ENCODE measurements around the gene LEPROT.
"Not testable (repeated sequence)": the region's sequence is repeated elsewhere in the genome, so short reads cannot be mapped to it uniquely, and the experiment has no call there.

The LEPROT gene

DNA sequence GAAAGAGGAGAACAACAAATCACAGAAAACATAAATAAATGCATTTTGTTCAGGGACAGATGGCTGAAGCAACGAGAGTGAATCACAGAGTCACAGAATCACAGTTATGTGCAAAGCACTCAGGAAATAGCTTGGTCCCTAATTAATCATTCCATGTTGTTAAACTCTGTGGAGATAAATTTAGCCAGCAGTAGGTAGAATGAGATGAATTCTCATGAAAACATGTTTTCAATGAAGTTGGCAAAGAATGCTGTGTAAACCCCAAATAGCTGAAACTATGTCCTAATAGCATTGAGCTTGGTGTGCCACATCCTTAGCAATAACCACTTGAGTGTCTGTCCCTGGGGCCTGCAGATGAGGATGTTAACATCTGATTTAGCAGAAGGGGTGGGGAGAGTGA is 20.4 kb downstream of the LEPROT start:
- DNase-seq = no peak

DNA sequence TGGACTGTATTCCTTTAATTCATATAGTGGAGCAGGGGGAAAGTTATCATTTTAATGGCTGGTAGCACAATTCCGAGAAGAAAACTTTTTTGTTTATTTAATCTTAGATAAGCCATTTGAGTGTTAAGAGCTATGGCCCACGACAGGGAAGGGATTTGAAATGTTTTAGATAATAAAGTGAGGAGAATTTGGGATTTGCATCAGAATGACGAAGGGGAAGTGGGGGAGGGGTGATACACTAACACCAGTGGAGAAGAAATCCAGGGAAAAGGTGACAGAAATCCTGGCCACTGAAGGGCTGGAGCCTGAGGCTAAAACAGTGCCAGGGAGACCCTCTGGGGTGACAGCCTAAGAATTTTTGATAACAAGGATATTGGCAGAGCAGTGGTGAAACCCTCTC is 21.0 kb downstream of the LEPROT start:
- DNase-seq = no peak

DNA sequence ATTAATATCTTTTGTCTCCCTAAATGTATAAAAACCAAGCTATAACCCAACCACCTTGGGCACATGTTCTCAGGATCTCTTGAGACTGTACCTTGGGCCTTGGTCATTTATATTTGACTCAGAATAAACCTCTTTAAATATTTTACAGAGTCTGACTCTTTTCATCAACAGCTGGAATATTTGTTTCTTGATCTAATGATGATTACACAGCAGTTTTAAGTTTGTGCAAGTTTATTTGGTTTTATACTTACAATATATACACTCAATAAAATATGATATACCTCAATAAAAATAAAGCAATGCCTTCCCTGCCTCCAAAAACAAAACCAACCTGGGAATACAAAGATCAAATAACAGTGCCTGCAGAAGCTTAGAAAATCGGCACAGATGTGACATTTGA is 22.0 kb downstream of the LEPROT start:
- no peak for DNase-seq

DNA sequence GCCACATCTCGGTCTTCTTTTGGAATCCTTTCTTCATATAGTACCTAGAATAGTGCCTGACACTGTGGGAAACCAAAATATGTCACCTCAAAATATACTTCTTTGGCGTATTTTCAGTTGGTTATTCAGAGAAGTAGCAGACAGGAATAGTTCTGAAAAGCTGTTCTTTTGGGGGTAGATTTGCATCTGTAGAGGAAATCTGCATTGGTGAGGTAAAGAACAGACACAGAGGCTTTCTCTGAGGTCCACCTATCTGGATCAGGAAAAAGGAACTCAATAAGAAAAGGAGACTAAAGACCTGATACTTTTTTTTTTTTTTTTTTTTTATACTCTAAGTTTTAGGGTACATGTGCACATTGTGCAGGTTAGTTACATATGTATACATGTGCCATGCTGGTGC is 23.2 kb downstream of the LEPROT start:
- no peak for DNase-seq

DNA sequence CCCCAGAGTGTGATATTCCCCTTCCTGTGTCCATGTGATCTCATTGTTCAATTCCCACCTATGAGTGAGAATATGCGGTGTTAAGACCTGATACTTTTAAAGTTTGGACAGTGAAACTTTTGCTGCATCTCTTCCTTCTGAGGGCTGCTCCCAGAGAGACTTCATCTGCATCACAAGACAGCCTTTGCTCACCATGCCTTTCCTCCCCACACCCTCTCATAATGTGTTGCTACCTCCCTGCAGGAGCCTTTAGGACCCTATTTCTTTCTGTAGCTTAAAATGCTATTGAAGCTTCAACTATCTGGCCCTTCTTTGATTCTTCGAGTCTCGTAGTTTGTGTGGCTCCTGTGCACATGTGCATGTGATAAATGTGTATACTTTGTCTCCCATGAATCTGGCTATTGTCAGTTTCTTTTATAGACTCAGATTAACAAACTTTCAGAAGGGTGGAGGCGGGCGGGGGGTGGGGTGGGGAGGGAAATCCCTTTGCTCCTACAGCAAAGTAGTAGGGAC is 23.7 kb downstream of the LEPROT start:
- DNase-seq = no peak

DNA sequence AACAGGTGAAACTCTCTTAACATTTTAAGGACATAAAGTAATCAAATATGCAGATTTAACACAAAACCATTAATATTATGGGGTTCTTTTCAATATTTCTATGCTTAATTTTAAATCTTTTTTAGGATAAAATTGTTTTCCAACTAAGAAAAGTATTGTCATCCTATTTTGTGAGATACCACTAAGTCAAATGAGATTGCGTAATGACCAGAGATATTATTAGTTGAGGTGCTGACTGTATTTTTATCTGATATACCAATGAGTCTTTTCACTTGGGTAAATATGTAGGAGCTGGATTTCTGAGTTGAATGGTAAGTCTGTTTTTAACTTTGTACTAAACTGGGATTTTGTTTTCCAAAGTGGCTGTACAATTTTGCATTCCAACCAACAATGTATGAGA is 25.4 kb downstream of the LEPROT start:
- no peak for DNase-seq

DNA sequence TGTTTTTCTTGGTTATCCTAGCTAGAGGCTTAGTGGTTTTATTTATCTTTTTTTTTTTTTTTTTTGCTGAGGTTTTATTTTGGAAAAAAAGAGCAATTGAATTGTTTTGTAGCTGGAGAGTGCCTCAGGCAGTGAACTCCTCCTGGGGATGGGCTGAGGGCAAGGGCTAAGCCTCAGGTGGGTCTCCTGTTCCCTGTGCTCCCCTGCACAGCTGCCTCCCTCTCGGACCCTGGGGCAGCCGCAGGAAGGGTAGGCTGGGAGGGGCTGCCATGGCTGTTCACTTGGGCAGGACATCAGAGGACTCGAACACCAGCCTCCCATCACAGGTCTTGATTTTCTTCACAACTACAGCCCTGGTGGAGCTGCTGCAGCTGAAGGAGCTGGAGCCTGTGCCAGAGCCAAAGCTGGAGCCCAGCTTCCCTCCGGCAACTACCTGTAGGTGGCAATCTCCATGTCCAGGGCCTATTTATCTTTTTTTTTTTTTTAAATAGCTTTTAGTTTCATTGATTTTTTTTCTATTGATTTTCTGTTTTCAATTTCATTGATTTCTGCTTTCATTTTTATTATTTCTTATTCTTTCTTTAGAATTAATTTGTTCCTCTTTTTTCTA is 28.9 kb downstream of the LEPROT start:
- DNase-seq = no peak

DNA sequence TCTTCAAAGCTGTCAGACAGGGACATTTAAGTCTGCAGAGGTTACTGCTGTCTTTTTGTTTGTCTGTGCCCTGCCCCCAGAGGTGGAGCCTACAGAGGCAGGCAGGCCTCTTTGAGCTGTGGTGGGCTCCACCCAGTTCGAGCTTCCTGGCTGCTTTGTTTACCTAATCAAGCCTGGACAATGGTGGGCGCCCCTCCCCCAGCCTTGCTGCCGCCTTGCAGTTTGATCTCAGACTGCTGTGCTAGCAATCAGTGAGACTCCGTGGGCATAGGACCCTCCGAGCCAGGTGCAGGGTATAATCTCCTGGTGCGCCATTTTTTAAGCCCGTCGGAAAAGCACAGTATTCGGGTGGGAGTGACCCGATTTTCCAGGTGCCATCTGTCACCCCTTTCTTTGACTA is 35.2 kb downstream of the LEPROT start:
- DNase-seq = not testable (repeated sequence)

DNA sequence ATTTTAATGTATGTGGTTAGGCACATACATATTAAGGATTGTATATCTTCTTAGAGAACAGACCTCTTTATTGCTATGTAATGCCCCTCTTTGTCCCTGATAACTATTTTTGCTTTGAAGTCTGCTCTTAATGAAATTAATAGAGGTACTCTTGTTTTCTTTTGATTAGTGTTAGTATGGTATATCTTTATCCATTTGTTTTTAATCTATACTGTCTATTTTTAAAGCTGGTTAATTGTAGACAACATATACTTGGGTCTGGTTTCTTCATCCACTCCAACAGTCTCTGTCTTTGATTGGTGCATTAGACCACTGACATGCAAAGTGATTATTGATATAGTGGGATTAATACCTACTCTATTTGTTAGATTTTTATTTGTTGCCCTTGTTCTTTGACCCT is 36.0 kb downstream of the LEPROT start:
- DNase-seq = no peak

DNA sequence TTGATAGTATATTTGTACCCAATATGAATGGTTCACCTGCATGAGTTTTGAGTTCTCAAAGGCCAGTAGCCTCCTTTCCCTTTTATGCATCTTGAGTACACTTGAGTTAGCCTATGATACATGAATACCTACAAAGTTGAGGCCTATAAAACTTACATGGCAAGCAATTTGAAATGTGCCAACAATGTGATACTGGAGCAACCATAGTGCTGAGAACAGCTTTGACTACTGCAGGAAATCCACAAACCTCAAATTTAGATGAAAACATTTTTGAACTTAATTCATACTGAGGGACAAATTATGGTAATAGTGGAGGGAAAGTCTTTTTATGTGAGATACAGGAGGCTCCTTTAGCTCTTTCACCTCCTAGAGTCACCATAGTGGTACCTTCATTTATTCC is 37.4 kb downstream of the LEPROT start:
- DNase-seq = no peak

DNA sequence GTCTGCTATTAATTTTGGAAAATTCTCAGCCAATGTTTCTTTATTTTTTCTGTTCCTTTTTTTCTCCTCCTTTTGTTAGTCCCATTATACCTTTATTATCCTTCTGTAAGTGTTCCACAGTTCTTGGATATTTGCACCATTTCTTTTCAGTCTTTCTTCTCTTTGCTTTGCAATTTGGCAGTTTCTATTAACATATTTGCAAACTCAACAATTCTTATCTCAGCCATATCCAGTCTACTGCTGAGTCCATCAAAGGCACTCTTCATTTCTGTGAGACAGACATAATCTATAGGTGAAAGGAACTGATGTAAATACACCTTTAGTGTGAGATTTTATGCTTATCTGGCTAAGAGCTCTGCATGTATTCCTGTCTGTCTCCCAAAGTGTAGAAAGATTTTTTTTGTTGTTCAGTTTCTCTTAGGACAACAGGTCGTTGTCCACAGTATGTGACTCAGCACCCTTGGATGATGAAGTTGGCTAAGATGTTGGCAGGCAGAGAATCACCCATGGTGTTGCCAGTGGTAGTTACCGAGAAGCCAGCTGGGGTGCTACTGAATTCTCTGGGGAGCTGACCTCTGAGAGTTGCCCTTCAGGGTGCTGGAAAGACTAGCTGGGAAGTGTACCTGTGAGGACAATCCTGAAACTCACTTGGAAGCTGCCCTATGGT is 38.4 kb downstream of the LEPROT start:
- DNase-seq = no peak

DNA sequence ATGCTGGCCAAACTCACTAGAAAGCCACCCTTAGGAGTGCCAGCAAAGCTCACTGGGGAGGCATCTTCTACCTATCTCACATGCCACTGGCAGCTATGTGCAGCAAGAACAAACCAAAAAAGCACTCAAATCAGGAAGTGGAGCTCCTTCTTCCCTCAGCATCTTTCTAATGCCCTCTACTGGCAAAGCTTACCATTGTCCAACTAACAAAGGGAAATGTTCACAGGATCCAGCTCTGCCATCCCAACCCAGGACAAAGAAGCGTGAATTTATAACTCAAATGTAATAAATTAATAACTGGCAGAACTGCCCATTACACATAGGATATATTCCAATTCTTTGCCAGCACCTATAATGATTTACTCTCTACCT is 38.9 kb downstream of the LEPROT start:
- DNase-seq = no peak

DNA sequence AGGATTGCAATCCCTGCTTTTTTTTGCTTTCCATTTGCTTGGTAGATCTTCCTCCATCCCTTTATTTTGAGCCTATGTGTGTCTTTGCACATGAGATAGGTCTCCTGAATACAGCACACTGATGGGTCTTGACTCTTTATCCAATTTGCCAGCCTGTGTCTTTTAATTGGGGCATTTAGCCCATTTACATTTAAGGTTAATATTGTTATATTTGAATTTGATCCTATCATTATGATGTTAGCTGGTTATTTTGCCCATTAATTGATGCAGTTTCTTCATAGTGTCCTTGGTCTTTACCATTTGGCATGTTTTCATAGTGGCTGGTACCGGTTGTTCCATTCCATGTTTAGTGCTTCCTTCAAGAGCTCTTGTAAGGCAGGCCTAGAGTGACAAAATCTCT is 45.4 kb downstream of the LEPROT start:
- not testable (repeated sequence) for DNase-seq

DNA sequence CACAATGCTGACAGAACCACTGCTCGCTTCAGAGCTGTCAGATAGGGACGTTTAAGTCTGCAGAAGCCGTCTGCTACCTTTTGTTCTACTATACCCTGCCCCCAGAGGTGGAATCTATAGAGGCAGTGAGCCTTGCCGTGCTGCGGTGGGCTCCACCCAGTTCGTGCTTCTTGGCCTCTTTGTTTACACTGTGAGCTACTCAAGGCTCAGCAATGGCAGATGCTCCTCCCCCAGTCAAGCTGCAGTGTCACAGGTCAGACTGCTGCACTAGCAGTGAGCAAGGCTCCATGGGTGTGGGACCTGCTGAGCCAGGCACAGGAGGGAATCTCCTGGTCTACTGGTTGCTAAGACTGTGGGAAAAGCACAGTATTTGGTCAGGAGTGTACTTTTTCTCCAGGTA is 47.1 kb downstream of the LEPROT start:
- DNase-seq = no peak

DNA sequence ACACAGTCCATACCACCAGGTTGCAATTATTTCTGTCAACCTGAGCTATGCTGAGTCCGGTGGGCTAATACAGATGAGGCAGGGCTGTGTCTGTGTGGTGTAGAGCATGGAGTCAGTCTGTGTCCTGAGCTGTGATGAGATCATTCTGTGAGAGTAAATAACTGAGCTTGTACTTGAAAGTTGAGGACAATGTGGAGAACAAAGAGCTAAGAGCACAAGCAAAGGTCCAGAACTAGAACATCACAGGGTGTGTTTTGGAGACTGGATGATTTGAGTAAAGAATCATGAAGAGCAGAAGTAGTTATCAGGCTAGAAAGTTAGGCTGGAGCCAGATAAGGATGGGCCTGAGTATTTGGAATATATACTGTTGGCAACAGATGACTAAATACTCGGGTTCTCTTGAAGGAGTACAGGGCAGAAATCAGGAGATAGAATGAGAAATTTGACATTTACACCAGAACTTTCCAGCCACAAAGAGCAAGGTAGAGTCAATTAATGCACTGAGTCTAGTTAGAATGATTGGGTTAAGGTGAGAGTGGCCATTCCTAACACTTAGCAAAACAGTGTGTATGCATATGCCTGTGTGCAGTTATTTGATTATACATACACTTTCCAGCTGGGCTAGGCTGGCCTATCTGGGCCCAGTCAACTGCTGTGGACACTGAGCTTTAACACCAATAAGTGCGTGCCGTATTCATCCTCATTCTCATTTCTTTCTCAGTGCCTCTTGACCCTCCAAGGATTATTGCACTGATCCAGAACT is 48.8 kb downstream of the LEPROT start:
- no peak for DNase-seq

DNA sequence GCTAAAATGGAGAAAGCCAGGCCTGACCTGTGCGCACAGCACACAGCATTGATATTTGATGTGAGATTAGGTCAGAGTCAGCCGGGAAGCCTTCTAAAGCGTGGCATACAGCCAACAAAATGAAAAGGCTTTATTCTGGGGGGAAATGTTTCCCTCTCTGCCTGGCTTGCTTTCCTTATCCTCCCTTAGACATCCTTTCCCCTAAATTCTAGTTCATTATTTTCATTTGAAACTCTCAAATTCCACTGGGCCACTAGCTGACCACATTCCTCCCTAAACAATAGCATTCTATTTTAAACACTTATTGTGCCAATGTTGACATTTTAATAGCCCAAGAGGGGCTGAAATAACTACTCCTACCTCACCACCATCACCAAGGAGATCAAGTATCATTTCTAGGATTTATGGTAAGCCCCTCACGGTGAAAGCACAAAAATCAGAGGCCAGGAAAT is 49.4 kb downstream of the LEPROT start:
- DNase-seq = no peak

DNA sequence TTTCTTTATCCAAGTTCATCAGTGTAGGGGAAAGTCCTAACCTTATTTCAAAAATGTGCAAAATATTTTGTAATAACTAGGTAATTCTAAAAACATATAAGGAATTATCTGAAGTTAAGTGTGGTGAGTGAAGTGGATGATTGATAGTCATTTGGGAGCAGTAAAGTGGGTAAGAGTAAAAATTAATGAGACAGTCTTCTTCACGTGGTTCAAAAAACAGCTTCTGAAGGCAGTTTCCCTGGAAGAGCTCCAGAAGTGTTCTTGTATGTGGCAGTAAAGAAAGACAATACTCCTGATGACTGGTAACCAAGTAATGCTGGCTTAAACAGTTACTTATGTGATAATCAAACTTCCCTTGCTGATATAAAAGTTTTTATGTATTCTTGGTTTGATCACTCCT is 50.3 kb downstream of the LEPROT start:
- DNase-seq = no peak

DNA sequence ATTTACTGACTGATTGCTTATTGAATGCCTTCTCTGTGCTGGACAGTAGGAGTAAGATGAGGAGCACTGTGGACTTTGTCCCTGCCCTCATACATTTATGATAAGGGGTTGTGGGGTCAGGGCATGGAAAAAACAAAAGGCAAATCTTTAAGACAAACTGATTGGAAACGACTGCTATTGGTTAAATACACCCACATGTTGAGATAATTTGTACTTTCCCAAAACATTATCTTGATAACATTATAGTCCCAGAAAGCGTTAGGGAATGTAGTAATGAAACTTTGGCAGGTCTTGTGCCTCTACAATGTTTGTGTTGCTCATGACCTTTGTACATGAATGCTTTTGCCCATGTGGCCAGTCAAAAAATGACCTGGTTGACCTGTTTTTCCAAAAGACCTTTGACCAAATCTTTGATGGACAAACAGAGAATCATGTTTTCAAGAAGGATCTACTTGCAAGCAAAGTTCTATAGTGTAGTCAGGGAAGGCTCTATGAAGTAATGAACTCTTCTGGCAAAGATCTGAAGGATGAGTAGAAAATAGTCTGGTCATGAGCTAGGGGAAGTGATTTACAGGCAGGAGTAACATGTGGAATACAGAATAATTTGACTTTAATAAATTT is 50.9 kb downstream of the LEPROT start:
- no peak for DNase-seq

DNA sequence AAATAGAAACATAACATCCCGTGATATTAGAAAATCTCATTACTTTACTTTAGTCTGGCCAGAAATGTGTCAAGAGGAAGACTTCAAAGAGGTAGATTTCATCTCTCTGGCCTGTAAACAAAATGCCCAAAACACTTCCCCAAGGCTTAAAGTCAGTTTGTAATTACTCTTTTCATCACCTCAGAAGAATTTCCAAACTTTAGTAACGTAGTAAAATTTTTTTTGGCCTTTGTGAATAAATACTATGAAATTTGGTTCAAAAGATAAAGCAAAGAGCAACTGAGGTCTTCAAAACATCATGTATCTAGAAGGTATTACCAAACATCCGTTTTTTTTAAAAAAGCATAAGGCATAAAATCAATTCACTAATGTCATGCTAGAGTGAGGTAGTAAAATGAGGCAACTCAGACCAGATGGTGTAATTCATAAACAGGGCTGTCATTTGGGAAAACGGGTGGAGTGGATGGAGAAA is 51.4 kb downstream of the LEPROT start:
- DNase-seq = no peak

DNA sequence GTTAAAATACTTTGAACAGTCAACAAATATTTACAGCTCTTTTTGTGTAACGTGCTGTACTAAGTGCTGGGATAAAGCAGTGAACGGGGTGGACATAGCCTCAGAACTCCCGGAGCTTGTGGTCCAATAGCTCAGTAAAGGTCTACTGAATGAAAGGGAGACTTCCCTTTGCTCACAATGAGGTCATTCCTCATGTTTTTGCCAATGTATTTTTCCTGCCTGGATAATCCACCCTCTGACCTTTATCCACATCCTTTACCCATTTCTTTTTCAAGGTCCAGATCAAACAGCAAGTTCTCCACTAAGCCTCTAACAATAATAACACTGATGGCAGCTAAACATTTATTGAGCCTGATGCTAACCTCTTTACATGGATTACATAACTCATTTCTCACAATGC is 55.9 kb downstream of the LEPROT start:
- DNase-seq = no peak

DNA sequence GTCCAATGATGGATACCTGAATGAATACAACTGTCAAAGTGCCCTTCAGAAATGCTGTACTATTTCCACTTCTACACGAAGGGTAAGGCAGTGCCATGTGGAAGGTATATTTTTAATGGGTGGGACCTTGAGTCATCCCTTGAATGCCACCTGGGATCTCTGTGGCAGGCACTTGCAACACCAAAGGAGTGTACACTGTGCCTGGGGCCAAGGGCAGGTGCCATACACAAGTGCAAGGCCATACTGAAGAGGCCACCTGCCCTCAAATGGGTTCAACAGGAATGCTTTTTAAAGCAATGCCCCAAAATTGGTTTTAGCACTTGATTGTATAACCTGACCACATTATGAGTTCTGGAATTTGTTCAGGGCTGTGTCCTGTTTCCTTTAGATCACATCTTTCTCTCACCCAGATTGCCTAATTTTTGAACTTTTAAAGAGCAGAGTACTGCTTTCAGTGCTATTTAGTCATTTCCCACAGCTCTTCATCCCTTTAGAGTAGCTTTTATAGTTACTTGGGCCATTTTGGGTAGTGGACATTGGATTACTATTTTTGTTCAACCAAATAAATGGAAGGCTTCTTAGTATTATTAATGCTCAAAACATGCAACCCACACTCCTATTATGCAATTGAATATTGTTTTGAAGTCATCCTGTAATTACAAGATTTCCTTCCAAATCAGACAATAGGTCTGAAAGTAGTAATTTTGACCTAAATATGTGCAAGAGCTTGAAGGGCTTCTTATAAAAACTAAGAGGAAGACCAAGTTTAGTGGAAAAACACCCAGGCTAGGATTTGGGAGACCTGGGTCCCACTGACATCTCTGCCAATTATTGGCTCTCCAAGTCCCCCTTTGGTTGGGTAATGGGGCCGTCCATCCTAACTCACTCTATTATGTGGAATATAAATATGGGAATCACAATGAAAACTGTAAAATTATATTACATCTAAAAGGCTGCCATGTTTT is 57.2 kb downstream of the LEPROT start:
- no peak for DNase-seq

DNA sequence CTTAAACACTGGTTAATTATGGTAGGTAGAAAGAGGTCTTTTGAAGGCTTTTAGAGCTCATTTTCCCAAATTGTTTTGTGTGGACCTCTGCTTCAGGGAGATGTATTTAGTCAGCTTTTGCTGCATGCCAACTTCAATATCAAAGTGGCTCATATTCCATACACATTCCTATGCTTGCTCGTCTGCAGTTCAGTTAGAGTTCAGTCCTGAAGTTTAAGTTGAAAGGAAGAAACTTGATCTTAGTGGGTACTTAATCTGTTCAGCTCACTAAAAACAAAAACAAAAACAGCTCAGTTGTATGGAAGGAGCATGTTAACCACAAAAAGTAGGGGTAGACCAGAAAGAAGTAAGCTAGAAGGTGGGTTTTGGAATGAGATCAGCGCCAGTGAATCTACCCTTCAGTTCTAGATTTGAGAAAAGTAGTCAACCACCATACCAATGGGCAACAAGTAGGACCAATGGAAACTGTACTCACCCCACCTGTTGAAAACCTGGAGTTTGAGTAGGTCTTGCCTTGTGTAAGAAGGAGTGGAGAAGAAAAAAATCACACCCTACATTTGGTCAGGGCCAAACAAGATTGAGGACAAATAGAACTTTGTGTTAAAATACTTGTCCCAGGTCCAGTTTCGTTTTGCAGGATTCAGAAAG is 58.0 kb downstream of the LEPROT start:
- no peak for DNase-seq

All from activated gamma-delta T cell treated with Interleukin-2 at 50 U/mL for 16 hours (primary cell).